Tibial nerve (tissue), 4 donors: Measurements from ENCODE around the gene DENND4B. TPM values are rescaled to one million over a fixed set of nuclear protein-coding genes. Genes with fewer than 3 reads are reported as not detected.

Experiments used
- DNase-seq, 2 donors: peaks; one replicate each; pipeline ENCODE4 v3.0.0-alpha.2; 2019; ENCODE audit warnings: low spot score in 2 of 2
- H3K27ac ChIP-seq, 4 donors: fragments of 200-600 bp; sonication (generic) in 3 of 4; one replicate each; pipeline ENCODE4 v1.5.1; 2017 to 2019; ENCODE audit warnings: mild to moderate bottlenecking in 1 of 4
- H3K27me3 ChIP-seq, 2 donors: fragments of 200-600 bp; sonication (generic) in 1 of 2; one replicate each; pipeline versions ENCODE4 v1.5.1 to v1.6.0; 2017 to 2019
- H3K36me3 ChIP-seq, 3 donors: fragments of 200-600 bp; sonication (generic); one replicate each; pipeline ENCODE4 v1.5.1; 2018 to 2019
- H3K4me1 ChIP-seq, 4 donors: fragments of 200-600 bp; sonication (generic) in 3 of 4; one replicate each; pipeline ENCODE4 v1.5.1; 2017 to 2019
- H3K4me3 ChIP-seq, 4 donors: fragments of 200-600 bp; sonication (generic) in 3 of 4; one replicate each; pipeline ENCODE4 v1.5.1; 2017 to 2019; ENCODE audit warnings: mild to moderate bottlenecking in 1 of 4, moderate library complexity in 1 of 4
- H3K9me3 ChIP-seq, 4 donors: fragments of 200-600 bp; sonication (generic) in 3 of 4; one replicate each; pipeline ENCODE4 v1.5.1; 2017 to 2019
- EP300 ChIP-seq, 2 donors: sonication (generic); formaldehyde crosslinking; IDR thresholded peaks; one replicate each; pipeline ENCODE4 v1.6.1; 2017; ENCODE audit warnings: antibody characterized with exemption in 2 of 2, mild to moderate bottlenecking in 1 of 2
- POLR2A ChIP-seq, 2 donors: fragments of 450-650 bp; IDR thresholded peaks; one replicate each; pipeline ENCODE4 v1.6.1; 2017; ENCODE audit warnings: antibody characterized with exemption in 2 of 2, mild to moderate bottlenecking in 2 of 2, moderate library complexity in 2 of 2
- WGBS, 2 donors: methylation state at CpG; one replicate each; pipeline ENCODE4 v1.1.5; 2018; 5-methylcytosine and 5-hydroxymethylcytosine counted together
- total RNA-seq, 4 donors: library from RNA; depleted of rRNA; stranded (reverse); fragments of >200 nt; gene quantifications; one replicate each; pipeline ENCODE4 v1.1.0, GENCODE V29; 2016
- TF ChIP-seq, protein P1 (sequence below), 5 experiments: fragments of 200-600 bp in 3 of 5; fragments of 450-650 bp in 2 of 5; sonication (generic) in 3 of 5; IDR thresholded peaks; one replicate each; pipeline ENCODE4 v1.5.1; 2016 to 2019; ENCODE audit warnings: antibody characterized with exemption in 5 of 5, mild to moderate bottlenecking in 3 of 5, moderate library complexity in 2 of 5

The DENND4B gene
- total RNA-seq, 4 donors from 2014 or later = 42.8 to 78.0 (median 56.7) TPM

DNA sequence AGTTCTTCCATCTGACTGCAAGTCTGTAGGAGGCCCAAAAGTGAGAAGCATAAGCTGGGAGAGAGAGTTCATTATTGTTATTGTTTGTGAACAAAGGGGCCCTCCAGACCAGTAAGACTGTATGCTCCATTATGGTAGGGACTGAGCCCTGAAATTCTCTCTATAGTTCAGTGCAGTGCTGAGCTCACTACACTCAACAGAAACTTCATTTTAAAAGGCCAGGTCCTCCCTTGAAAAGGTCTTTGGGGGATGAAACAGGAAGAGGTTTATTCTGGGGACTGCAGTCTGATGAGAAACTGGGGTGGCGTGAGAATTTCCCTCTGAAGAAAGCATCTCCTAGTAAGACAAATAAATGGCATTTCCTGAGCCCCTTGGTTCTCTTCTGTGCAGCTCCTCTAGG lies 18.3 kb downstream of the DENND4B start:
- Histone ChIP-seq H3K27ac (peak overlapping the region in 3 of 4 donors; percentile 52 to 69 (median 53)), H3K36me3 (peaks cover 2 to 38% (median 3%) of the 10 kb centered on the region in 3 donors), H3K4me3 (no peak overlapping the region), H3K27me3 (no peaks in the 10 kb centered on the region), H3K9me3 (no peaks in the 10 kb centered on the region), H3K4me1 (peaks cover 0 to 33% (median 9%) of the 10 kb centered on the region in 4 donors)
- DNase-seq = no peak
- no peak for TF ChIP-seq EP300 (IDR thresholded peaks at IDR 0.05)
- TF ChIP-seq POLR2A (IDR thresholded peaks at IDR 0.05) = no peak
- TF ChIP-seq, protein P1, sequence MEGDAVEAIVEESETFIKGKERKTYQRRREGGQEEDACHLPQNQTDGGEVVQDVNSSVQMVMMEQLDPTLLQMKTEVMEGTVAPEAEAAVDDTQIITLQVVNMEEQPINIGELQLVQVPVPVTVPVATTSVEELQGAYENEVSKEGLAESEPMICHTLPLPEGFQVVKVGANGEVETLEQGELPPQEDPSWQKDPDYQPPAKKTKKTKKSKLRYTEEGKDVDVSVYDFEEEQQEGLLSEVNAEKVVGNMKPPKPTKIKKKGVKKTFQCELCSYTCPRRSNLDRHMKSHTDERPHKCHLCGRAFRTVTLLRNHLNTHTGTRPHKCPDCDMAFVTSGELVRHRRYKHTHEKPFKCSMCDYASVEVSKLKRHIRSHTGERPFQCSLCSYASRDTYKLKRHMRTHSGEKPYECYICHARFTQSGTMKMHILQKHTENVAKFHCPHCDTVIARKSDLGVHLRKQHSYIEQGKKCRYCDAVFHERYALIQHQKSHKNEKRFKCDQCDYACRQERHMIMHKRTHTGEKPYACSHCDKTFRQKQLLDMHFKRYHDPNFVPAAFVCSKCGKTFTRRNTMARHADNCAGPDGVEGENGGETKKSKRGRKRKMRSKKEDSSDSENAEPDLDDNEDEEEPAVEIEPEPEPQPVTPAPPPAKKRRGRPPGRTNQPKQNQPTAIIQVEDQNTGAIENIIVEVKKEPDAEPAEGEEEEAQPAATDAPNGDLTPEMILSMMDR (IDR thresholded peaks at IDR 0.05) = no peak
- 53 to 55% methylated on average over 1 of the region's 1 CpG for WGBS, 2 donors

DNA sequence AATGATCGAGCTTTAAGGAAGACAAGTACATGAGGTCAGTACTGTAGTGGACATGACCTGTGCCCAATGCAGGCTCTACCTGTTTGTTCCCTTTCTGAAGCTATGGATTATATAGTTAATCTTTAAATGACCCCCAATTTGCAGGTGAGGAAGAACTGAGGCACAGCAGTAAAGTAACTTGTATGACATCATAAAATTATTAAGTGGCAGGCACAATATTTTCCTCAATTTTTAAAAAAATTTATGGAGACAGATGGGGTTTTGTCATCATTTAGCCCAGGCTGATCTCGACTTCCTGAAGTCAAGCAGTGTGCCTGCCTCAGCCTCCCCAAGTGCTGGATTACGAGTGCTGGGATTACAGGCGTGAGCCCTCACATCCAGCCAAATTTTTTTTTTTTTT lies 20.1 kb downstream of the DENND4B start:
- TF ChIP-seq EP300 (IDR thresholded peaks at IDR 0.05) = no peak
- TF ChIP-seq POLR2A (IDR thresholded peaks at IDR 0.05) = no peak
- TF ChIP-seq, protein P1 (IDR thresholded peaks at IDR 0.05) = no peak
- Histone ChIP-seq H3K9me3 (no peaks in the 10 kb centered on the region), H3K27me3 (no peaks in the 10 kb centered on the region), H3K4me1 (peaks cover 0 to 37% (median 12%) of the 10 kb centered on the region in 4 donors), H3K27ac (no peak overlapping the region), H3K36me3 (peaks cover 0 to 19% (median 0%) of the 10 kb centered on the region in 3 donors), H3K4me3 (no peak overlapping the region)
- no peak for DNase-seq
- WGBS, 2 donors = 82 to 84% methylated on average over 4 of the region's 4 CpGs

DNA sequence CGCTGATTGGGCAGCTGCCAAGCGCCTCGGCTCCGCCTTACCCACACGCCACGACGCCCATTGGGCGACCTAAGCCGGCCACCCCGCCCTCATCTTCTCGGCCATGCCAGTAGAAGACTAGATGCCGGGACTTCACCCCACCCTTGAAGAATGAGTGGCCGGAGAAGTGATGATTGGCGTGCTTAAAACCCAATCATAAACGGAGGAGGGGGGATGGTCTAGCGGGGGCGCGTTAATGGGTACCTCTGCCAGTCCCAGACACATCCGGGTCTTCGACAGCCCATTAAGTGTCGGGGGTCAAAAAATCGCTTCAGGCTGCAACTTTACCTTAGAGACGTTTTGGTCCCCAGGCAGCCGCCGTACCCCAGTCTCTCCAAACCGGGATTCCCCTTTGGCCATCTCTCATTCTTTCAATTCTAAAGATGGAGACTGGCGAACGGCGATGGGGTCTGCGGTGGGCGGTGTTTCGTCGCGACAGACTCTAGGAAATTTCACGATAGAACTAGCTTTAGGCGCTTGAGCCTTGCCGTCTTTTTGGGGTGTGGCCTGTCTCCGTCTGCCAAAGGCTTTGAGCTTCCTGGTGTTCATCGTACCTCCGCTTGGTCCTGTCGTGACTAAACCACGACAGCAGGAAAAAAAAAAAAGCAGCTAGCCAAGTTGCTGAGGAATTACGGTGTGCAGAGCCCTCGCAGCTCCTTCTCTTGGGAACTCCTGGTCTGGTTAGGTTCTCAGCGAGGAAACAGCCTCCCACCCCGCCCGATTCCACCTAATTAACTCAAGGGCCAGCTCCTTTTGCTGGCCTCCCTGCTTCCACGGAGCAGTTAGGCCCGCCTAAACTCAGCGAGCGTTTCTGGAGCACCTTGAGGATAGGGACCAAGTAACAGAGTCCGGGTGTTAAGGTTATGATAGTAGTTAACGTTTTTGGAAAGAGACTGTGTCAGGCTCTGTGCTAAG lies 23.3 kb downstream of the DENND4B start, which contains the start of gene GATAD2B:
Gene GATAD2B, minus strand, starts transcription at position 1 of the 954 bp plus-strand sequence. CDS start 94,625 bp downstream, outside the sequence.
- WGBS, 2 donors = 0 to 1% methylated on average over 51 to 53 of the region's 53 CpGs

DNA sequence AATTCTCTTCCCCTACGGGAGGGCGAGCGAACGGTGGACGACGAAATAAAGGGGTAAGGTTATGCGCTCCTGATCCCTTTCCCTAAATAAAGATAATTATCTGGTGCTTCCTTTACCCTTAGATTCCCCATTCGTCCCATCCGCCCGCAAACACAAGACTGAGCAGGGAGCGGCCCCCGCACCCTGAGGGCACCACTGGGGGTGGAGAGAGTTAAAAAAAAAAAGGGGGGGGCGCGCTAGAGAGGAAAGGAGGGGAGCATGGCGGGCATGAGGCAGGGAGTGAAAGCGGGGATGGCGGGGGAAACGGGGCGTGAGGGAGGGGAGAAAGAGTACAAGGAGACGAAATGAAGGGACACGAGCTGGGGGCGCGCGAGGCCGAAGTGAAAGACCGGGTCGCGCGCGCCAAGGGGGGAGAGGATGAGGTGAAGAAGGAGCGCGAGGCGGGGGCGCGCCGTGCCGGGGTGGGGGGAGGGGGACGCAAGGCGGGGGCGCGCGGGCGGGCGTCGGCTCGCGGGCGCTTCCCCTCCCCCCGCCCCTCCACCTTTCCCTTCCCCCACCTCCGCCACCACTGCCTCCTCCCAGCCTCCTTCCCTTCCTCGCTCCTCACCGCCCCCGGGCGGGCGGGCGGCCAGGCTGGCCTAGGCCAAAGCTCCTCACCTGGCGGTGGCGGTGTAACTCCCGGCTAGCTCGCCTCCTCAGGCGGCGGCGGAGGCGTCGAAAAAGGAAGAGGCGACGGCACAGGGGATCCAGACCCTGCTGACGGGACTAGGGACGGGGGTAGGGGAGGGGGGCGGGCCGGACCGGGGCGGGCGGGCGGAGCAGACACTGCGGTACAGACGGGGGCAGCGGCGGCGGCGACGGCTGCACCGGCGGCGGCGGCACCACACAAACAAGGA lies 24.2 kb downstream of the DENND4B start:
- Histone ChIP-seq H3K27ac (peak overlapping the region; percentile 69 to 96 (median 94)), H3K27me3 (no peaks in the 10 kb centered on the region), H3K9me3 (no peaks in the 10 kb centered on the region), H3K36me3 (no peaks in the 10 kb centered on the region), H3K4me1 (peaks cover 0 to 52% (median 23%) of the 10 kb centered on the region in 4 donors), H3K4me3 (peak overlapping the region; percentile 75 to 96 (median 90))
- WGBS, 2 donors = 0 to 2% methylated on average over 65 to 67 of the region's 86 CpGs
- TF ChIP-seq, protein P1 (IDR thresholded peaks at IDR 0.05) = peak in 1 of 5 experiments; percentile 9
- TF ChIP-seq POLR2A (IDR thresholded peaks at IDR 0.05) = no peak
- no peak for DNase-seq

More for the DNA sequence above, 23.3 kb downstream of the DENND4B start, which contains the start of gene GATAD2B:
- peak; percentile 98 to 99 for DNase-seq
- TF ChIP-seq EP300 (IDR thresholded peaks at IDR 0.05) (peak; percentile 41 to 82), POLR2A (IDR thresholded peaks at IDR 0.05) (peak in 1 of 2 donors; percentile 48)
- TF ChIP-seq, protein P1 (IDR thresholded peaks at IDR 0.05) = peak in 1 of 5 experiments; percentile 48
- Histone ChIP-seq H3K4me3 (peak within 1 kb of the TSS; percentile 75 to 96 (median 90)), H3K27me3 (no peaks in the 10 kb centered on the region), H3K9me3 (no peaks in the 10 kb centered on the region), H3K27ac (peak within 1 kb of the TSS; percentile 73 to 96 (median 94)), H3K4me1 (peaks cover 0 to 52% (median 23%) of the 10 kb centered on the region in 4 donors), H3K36me3 (no peaks in the 10 kb centered on the region)
